Activated T-cell treated with anti-CD3 and anti-CD28 coated beads for 48 hours (primary cell): ENCODE results near the gene USP34.
A peak's percentile ranks its signal among the peaks of the same experiment; 100 is the strongest.
"Not testable (repeated sequence)": the region's sequence is repeated elsewhere in the genome, so short reads cannot be mapped to it uniquely, and the experiment has no call there.

ENCODE experiments used
- DNase-seq: peaks from one replicate; pipeline ENCODE4 v3.0.0-alpha.2; 2020; ENCODE audit warnings: low read depth

USP34 gene

GRCh38 chr2:61247204-61247812, 223.6 kb downstream of the USP34 start:
- DNase-seq: no peak

DNA sequence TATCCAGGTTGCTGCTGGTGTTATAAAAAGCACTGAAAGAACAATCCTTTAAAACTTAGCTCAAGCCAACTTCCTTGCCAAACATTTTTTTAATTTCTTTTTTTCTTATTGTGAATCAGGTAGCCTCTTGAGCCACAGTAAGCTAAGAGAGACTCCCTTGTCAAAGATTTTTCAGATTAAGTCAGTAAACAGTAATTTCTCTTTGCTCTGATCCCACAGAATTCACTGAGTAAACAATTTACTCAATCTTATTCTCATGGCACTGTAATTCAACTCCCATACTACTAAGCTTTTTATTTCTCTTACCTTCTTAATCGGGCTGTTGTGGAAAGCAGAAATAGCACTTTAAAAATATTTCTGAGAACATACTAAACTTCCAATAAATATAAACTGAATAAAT, 226.2 kb downstream of the USP34 start:
- no peak for DNase-seq

- DNase-seq: no peak
Measured at GRCh38 chr2:61241266-61241665, 229.6 kb downstream of the USP34 start.

GRCh38 chr2:61238219-61239012, 232.5 kb downstream of the USP34 start:
- no peak for DNase-seq

GRCh38 chr2:61235716-61236115, 235.2 kb downstream of the USP34 start:
- DNase-seq: no peak

- DNase-seq: peak; percentile 8
Measured at GRCh38 chr2:61233581-61233980, 237.3 kb downstream of the USP34 start.

DNA sequence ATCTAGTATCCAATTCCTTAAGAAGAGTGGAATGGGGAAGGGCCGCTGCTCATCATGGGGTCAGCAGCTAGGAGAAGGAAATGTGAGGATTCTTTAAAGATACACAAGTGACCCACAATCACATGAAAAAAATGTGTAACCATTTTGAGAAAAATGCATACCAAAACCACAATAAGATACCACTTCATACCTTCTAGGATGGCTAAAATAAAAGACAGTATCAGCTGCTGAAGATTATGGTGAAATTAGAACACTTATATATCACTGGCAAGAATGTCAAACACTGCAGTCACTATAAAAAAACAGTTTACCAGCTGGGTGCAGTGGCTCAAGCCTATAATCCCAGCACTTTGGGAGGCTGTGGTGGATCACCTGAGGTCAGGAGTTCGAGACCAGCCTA, 241.0 kb downstream of the USP34 start:
- no peak for DNase-seq

GRCh38 chr2:61222567-61222966, 248.3 kb downstream of the USP34 start:
- no peak for DNase-seq

- no peak for DNase-seq
Measured at GRCh38 chr2:61221819-61222218, 249.1 kb downstream of the USP34 start.

- DNase-seq: no peak
Measured at GRCh38 chr2:61220768-61221167, 250.1 kb downstream of the USP34 start.

- DNase-seq: no peak
Measured at GRCh38 chr2:61218817-61219170, 252.1 kb downstream of the USP34 start.

DNA sequence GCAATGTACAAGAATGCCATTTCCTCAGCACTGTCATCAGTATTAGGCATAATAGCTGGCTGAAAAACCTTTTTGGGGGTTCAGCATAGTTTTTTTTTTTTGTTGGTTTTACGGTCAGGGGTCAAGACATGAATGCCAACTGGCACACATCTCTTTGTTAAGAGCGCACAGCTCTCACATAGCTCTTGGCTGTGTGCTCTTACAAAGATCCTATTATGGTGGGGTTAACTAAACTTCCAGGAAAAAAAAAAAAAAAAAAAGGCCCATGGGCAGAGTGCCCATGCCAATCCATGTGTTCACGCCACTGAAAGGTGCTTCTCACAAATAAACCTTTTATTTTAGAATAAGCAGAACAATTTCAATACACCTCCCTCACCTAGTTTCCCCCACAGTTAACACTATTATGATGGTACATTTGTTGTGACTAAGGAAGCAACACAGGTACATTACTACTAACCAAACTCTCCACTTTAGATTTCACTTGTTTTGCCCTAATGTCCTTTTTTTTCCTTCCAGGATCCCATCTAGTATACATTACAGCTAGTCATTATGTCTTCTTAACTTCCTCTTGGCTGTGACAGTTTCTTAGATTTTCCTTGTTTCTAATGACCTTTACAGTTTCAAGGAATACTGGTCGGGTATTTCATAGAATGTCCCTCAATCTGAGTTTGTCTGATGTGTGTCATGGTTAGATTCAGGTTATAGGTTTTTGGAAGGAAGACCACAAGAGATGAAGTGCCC, 252.6 kb downstream of the USP34 start:
- DNase-seq: no peak

DNA sequence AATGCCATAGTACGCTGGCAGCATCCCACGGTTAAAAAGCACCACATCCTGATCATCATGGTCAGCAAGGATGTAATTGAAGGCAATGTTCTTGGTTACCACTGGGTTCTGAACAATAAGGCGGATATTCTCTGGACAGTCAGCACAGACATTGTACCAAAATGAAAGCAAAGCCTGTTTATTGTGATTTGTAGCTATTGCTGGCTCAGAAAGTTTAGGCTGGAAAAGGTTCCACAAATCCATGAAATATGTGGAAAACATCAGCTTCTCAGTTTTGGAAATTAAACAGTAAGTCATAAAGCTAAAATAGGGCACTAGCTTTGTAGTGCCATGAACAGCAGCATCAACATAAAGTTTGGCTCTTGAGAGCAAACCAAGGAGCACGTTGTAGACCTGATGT, 256.7 kb downstream of the USP34 start:
- no peak for DNase-seq

DNA sequence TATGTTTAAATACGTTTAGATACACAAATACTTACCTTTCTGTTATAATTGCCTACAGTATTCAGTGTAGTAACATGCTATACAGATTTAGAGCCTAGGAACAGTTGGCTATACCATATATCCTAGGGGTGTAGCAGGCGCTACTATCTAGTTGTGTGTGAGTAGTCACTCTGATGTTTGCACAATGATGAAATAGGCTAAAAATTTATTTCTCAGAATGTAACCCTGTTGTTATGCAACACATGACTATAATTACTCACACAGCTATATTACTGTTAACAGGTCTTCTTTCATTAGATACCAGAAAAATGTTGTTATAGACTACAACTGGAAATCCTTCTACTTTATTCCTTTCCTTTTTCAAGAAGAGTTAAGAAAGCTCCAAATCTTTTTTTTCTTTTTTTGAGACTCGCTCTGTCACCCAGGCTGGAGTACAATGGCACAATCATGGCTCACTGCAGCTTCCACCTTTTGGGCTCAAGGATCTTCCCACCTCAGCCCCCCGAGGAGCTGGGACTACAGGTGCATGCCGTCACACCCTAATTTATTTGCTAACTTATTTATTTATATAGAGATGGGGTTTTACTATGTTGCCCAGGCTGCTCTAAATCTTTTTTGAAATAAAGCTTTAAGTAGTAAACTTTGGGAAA, 260.4 kb downstream of the USP34 start:
- DNase-seq: no peak

GRCh38 chr2:61205132-61205531, 265.8 kb downstream of the USP34 start:
- DNase-seq: no peak

- DNase-seq: no peak
Measured at GRCh38 chr2:61196671-61197070, 274.2 kb downstream of the USP34 start.

DNA sequence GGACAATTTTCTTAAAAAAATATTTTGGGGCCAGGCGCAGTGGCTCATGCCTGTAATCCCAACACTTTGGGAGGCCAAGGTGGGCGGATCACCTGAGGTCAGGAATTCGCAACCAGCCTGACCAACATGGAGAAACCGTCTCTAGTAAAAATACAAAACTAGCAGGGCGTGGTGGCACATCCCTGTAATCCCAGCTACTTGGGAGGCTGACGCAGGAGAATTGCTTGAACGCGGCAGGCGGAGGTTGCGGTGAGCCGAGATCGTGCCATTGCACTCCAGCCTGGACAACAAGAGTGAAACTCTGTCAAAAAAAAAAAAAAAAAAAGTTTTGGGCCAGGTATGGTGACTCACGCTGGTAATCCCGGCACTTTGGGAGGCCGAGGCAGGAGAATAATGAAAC, 276.2 kb downstream of the USP34 start:
- not testable (repeated sequence) for DNase-seq

DNA sequence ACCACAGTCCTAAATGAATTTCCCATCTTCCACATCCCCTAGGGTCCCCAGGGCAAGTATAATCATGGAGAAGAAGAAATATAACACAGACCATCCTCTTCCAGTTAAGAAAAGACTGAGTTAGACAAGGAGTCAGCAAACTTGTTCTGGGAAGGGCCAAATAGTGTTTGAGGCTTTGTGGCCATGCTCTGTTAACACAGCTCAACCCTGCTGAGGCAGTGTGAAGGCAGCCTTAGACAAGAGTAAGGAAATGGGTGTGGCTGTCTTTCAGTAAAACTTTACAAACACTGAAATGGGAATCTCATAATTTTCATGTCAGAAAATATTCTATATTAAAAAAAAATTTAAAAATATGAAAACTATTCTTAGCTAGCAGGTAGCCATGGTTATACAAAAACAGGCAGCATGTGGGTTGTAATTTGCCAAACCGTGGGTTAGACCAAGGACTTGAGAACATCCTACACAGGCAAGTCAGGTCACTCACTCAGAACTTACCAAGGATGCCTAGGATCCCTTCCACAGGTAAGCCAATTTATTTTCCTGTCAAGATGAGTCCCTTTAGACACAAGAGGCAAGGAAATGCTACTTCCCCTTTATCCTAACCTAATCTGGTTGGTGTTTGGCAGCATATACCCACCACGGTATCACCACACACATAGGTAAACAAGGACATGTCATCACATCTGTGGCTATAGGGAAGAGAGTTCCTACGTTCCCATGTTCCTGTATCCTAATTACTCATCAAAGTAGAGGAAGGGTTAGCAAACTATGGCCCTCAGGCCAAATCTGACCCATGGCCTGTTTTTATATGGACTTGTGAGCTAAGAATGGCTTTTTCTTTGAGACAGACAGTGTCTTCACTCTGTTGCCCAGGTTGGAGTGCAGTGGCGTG, 277.0 kb downstream of the USP34 start:
- no peak for DNase-seq

DNA sequence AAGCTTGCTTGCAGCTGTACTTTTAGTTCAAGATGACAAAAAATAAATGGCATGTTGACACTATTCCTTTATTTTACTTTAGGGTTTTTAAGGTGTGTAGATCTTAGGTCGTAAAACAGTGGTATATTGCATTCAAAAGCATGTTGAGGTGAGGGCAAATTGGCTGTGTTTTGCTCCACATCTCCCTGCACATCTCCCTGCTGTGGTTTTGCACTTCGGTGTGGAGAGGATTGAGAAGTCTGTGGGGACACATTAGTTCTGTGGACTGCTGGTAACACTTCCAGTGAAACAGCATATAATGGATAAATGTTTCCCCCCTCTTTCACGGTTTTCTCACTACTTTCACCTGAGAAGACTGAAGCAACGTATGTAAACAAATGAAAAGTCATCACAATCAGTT, 283.8 kb downstream of the USP34 start:
- no peak for DNase-seq

- no peak for DNase-seq
Measured at GRCh38 chr2:61185231-61185728, 285.6 kb downstream of the USP34 start.

DNA sequence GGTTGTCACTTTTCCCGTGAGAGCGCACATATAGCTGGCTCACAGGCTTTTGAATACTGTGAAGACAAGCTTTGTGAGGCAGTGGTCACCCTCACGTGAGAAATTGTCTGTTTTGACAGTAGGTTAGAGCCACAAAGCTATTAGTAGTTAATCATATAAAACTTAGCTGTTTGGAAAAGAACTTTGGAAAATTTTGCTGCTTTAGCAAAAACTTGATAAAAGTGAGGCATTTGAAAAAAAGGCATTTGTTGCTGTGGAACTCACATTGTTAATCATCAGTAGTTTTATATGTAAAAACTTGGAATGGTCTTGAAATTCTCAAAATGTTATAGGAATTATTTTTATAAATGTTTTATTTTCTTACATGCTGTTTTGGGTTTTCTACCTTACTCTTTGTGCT, 286.6 kb downstream of the USP34 start:
- DNase-seq: no peak

- no peak for DNase-seq
Measured at GRCh38 chr2:61183795-61184194, 287.1 kb downstream of the USP34 start.
